BJ (cell line): ENCODE data around the gene ACTL6A. TPM values are rescaled to one million over a fixed set of nuclear protein-coding genes. Genes with fewer than 3 reads are reported as not detected.
A peak's percentile ranks its signal among the peaks of the same experiment; 100 is the strongest.
"Not testable (repeated sequence)": the region's sequence is repeated elsewhere in the genome, so short reads cannot be mapped to it uniquely, and the experiment has no call there.

Experiments
- CTCF ChIA-PET: fragments of 350-600 bp; formaldehyde crosslinking; extraction: SDS; loops from one replicate; lab custom pipeline; 2021; ENCODE audit warnings: antibody characterized with exemption, inconsistent platforms; lab: Yijun Ruan, JAX
- POLR2A ChIA-PET: fragments of 300-600 bp; sonication (Branson Sonifier 250); formaldehyde crosslinking; extraction: SDS; loops from one replicate; lab custom pipeline; 2021; ENCODE audit warnings: antibody characterized with exemption; lab: Charles Lee
- DNase-seq: peaks from one replicate; pipeline ENCODE4 v3.0.0-alpha.2; 2011; ENCODE audit warnings: low read depth
- H3K27me3 ChIP-seq: 2 replicates; pipeline ENCODE4 v1.6.0; 2011; ENCODE audit warnings: low read length; ENCODE audit not compliant: control insufficient read depth, insufficient read depth
- H3K36me3 ChIP-seq: 2 replicates; pipeline ENCODE4 v1.5.1; 2011; ENCODE audit warnings: low read length; ENCODE audit not compliant: control insufficient read depth, insufficient read depth
- H3K4me3 ChIP-seq: 2 replicates; pipeline ENCODE4 v1.5.1; 2011; ENCODE audit warnings: low read depth, mild to moderate bottlenecking, control low read depth, low read length
- polyA minus RNA-seq: library from RNA; depleted of rRNA, polyadenylated mRNA; stranded (reverse); fragments of >200 nt; gene quantifications from 2 replicates; pipeline ENCODE4 v1.2.3, GENCODE V29; 2011; rRNA and poly(A)+ RNA removed
- polyA plus RNA-seq: library from polyadenylated mRNA; depleted of rRNA; stranded (reverse); fragments of >200 nt; gene quantifications from 2 replicates; pipeline ENCODE4 v1.2.3, GENCODE V29; 2011; rRNA removed
- TF ChIP-seq, protein P1 (sequence below): IDR thresholded peaks from 2 replicates; pipeline ENCODE4 v1.5.1; 2011; ENCODE audit warnings: low read depth, mild to moderate bottlenecking, control low read depth, inconsistent platforms, low read length, moderate library complexity; ENCODE audit not compliant: insufficient read depth

ACTL6A gene
- polyA plus RNA-seq, result 38.6 and 64.4 TPM in 2 replicates
- 13.8 and 16.2 TPM in 2 replicates for polyA minus RNA-seq

DNA sequence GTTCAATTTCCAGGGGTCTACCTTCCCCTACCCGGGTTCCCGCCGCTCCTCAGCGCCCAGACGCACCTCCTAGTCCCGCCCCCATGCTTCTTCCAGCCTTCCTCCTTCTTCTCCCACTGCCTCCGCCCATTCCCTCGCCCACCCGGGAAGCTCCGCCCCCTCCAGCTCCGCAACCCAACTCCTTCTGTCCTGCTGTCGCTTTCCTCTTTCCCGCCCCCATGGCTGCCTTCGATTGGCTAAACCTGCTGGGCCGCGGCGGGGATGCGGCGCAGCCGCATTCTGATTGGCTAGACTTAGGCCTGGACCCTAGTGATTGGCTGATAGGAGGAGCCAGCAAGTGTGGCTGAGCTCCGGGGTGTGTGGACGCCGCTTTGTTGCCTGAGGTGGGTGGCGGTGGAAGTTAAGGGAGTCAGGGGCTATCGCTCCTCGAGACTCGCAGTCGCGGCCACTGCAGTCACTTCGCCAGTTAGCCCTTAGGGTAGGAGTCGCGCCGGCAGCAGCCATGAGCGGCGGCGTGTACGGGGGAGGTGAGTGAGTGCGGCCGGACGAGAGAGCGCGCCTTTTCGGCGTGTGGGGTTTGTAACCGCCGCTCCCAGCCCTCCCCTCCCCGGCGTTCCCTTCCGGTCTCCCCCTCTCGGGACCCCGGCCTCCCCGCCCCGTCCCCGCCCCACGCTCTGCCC is at the start of gene ACTL6A:
ACTL6A (plus strand) TSS at position 336 of the 680 bp plus-strand sequence; CDS start at position 503, 167 bp downstream.
- CTCF ChIA-PET, result interaction anchor here (1.0 to 1.2 kb wide), 2 partner anchors 22 to 151 kb away, joined by 3 read pairs; no protein-coding TSS in a partner anchor
- POLR2A ChIA-PET, result interaction anchor here (0.8 kb wide), 1 partner anchor 216 kb away, joined by 3 read pairs; no protein-coding TSS in a partner anchor
- H3K27me3 ChIP-seq, result no peaks in the 10 kb centered on the region
- TF ChIP-seq, protein P1, sequence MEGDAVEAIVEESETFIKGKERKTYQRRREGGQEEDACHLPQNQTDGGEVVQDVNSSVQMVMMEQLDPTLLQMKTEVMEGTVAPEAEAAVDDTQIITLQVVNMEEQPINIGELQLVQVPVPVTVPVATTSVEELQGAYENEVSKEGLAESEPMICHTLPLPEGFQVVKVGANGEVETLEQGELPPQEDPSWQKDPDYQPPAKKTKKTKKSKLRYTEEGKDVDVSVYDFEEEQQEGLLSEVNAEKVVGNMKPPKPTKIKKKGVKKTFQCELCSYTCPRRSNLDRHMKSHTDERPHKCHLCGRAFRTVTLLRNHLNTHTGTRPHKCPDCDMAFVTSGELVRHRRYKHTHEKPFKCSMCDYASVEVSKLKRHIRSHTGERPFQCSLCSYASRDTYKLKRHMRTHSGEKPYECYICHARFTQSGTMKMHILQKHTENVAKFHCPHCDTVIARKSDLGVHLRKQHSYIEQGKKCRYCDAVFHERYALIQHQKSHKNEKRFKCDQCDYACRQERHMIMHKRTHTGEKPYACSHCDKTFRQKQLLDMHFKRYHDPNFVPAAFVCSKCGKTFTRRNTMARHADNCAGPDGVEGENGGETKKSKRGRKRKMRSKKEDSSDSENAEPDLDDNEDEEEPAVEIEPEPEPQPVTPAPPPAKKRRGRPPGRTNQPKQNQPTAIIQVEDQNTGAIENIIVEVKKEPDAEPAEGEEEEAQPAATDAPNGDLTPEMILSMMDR, result no peak
- peak within 1 kb of the TSS; percentile 93 for H3K4me3 ChIP-seq
- peak; percentile 99 for DNase-seq
- H3K36me3 ChIP-seq, result no peaks in the 10 kb centered on the region

GRCh38 chr3:179513862-179514261 is 48.9 kb upstream of the ACTL6A start:
- no peak overlapping the region for H3K4me3 ChIP-seq
- TF ChIP-seq, protein P1, result no peak
- H3K27me3 ChIP-seq, result peaks cover 2% of the 10 kb centered on the region; the same call in 1 of the 2 replicates
- DNase-seq, result no peak
- no peaks in the 10 kb centered on the region for H3K36me3 ChIP-seq
- ChIA-PET POLR2A (no interaction called here), CTCF (no interaction called here)

DNA sequence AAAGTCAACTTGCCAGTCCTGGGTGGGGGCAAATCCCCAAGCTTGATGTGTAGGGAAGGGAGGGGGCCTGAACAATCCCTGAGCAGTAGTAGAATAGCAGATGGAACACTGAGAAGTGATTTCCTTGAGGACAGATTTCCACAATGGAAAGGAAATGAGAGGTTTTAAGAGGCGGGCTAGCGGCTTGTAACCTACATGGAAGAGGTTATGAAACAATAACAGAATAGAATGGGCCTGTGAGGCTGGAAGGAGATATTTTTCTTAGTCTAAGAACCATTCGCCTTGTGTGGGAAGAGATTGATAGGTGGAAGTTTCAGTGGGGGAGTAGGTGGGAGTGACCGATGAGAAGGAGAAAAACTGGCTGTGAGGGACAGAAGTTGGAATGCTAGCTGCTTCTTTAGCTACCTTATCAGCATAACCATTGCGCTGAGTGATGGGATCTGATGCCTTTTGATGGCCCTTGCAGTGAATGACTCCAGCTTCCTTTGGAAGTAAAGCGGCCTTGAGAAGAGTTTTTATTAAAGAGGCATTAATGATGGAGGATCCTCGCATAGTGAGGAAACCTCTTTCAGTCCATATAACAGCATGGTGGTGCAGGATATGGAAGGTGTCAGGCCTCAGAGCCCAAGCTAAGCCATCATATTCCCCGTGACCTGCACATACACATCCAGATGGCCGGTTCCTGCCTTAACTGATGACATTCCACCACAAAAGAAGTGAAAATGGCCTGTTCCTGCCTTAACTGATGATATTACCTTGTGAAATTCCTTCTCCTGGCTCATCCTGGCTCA is 46.1 kb upstream of the ACTL6A start:
- CTCF ChIA-PET, H3K4me3 ChIP-seq, POLR2A ChIA-PET, H3K36me3 ChIP-seq, H3K27me3 ChIP-seq, DNase-seq: not testable (repeated sequence)

DNA sequence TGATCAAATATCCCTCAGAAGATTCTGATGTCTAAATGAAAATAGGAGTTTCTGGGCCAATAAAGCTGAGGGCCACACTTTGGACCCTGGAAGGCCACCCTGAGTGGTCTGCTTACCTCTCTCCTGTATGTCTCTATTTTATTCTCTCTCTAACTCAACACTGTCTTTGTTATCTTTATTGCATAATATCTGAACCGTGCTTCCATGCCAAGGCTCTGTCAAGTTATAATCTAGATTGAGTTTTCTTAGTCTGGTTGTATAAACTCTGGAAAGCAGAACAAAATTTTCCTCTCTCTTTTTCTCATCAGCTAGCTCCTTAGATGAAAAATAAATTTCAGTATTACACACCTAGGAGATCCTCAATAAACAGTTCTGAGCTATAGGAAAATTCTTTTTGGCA is 36.2 kb upstream of the ACTL6A start:
- peaks cover 1% of the 10 kb centered on the region; the same call in 1 of the 2 replicates for H3K27me3 ChIP-seq
- ChIA-PET POLR2A (no interaction called here), CTCF (no interaction called here)
- no peak for DNase-seq
- TF ChIP-seq, protein P1, result no peak
- H3K4me3 ChIP-seq, result no peak overlapping the region
- H3K36me3 ChIP-seq, result no peaks in the 10 kb centered on the region

- no peak overlapping the region for H3K4me3 ChIP-seq
- H3K27me3 ChIP-seq, result peaks cover 1% of the 10 kb centered on the region; the same call in 1 of the 2 replicates
- H3K36me3 ChIP-seq, result no peaks in the 10 kb centered on the region
- peak; percentile 4 for DNase-seq
- ChIA-PET CTCF (no interaction called here), POLR2A (no interaction called here)
- TF ChIP-seq, protein P1, result no peak
These were observed 35.7 kb upstream of the ACTL6A start for GRCh38 chr3:179526989-179527391.
